ENCODE data around the gene F10.

Gene F10

GRCh38 chr13:113176822-113177221, 54.2 kb downstream of the F10 start:
- H3K4me3 ChIP-seq (replicated peaks; ENCODE audit: low read depth, low read length) = no peak overlapping the region
- H3K36me3 ChIP-seq (ENCODE audit: control insufficient read depth, insufficient read depth, low read length) = peaks cover 22% of the 10 kb centered on the region
- TF ChIP-seq, protein P1, sequence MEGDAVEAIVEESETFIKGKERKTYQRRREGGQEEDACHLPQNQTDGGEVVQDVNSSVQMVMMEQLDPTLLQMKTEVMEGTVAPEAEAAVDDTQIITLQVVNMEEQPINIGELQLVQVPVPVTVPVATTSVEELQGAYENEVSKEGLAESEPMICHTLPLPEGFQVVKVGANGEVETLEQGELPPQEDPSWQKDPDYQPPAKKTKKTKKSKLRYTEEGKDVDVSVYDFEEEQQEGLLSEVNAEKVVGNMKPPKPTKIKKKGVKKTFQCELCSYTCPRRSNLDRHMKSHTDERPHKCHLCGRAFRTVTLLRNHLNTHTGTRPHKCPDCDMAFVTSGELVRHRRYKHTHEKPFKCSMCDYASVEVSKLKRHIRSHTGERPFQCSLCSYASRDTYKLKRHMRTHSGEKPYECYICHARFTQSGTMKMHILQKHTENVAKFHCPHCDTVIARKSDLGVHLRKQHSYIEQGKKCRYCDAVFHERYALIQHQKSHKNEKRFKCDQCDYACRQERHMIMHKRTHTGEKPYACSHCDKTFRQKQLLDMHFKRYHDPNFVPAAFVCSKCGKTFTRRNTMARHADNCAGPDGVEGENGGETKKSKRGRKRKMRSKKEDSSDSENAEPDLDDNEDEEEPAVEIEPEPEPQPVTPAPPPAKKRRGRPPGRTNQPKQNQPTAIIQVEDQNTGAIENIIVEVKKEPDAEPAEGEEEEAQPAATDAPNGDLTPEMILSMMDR (IDR thresholded peaks at IDR 0.05; ENCODE audit: insufficient read depth, low read length, poor library complexity, severe bottlenecking) = no peak
- DNase-seq (ENCODE audit: extremely low read depth, insufficient read length) = no peak
- no peaks in the 10 kb centered on the region for H3K27me3 ChIP-seq (replicated peaks; ENCODE audit: control insufficient read depth, insufficient read depth, low read length)

GRCh38 chr13:113178070-113178895, 55.7 kb downstream of the F10 start:
- Histone ChIP-seq H3K27me3 (replicated peaks; ENCODE audit: control insufficient read depth, insufficient read depth, low read length) (no peaks in the 10 kb centered on the region), H3K36me3 (ENCODE audit: control insufficient read depth, insufficient read depth, low read length) (peaks cover 22% of the 10 kb centered on the region), H3K4me3 (replicated peaks; ENCODE audit: low read depth, low read length) (no peak overlapping the region)
- DNase-seq (ENCODE audit: extremely low read depth, insufficient read length) = no peak
- TF ChIP-seq, protein P1 (IDR thresholded peaks at IDR 0.05; ENCODE audit: insufficient read depth, low read length, poor library complexity, severe bottlenecking) = no peak

DNA sequence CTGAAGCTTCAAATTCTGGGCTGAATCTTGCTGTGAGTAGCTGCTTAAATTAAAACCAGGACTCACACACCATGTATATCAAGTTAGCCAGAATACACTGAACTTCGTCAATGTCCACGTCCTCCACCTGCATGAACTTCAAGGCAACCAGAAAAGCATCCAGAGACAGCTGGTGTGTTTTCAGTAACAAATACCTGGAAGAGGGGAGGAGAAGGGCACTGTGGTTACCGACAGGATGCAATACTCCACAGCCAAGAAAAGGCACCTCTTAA, 56.2 kb downstream of the F10 start:
- TF ChIP-seq, protein P1 (IDR thresholded peaks at IDR 0.05; ENCODE audit: insufficient read depth, low read length, poor library complexity, severe bottlenecking) = no peak
- H3K36me3 ChIP-seq (ENCODE audit: control insufficient read depth, insufficient read depth, low read length) = peaks cover 25% of the 10 kb centered on the region
- DNase-seq (ENCODE audit: extremely low read depth, insufficient read length) = no peak
- no peaks in the 10 kb centered on the region for H3K27me3 ChIP-seq (replicated peaks; ENCODE audit: control insufficient read depth, insufficient read depth, low read length)
- H3K4me3 ChIP-seq (replicated peaks; ENCODE audit: low read depth, low read length) = no peak overlapping the region

- no peak for DNase-seq (ENCODE audit: extremely low read depth, insufficient read length)
- Histone ChIP-seq H3K36me3 (ENCODE audit: control insufficient read depth, insufficient read depth, low read length) (peaks cover 25% of the 10 kb centered on the region), H3K4me3 (replicated peaks; ENCODE audit: low read depth, low read length) (no peak overlapping the region), H3K27me3 (replicated peaks; ENCODE audit: control insufficient read depth, insufficient read depth, low read length) (no peaks in the 10 kb centered on the region)
- TF ChIP-seq, protein P1 (IDR thresholded peaks at IDR 0.05; ENCODE audit: insufficient read depth, low read length, poor library complexity, severe bottlenecking) = no peak
These were observed 57.0 kb downstream of the F10 start for GRCh38 chr13:113179374-113180230.

DNA sequence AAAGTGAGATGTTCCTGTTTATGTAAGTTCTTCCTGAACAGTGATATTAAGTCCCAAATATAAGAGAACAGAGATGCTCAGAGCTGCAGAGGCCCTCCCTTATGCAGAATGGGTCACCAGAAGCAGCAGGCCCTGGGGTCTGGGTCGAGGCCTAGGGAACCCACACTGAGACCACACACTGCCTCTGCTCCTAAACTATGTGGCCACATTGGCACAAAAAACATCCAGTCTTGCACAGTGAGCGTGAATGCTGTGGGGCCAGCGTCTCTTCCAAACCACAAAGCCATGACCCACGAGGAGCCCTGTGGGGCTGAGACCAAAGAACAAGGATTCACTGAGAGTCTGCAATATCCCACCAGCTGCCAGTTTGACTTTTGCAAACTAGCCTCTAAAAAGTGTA, 59.4 kb downstream of the F10 start:
- TF ChIP-seq, protein P1 (IDR thresholded peaks at IDR 0.05; ENCODE audit: insufficient read depth, low read length, poor library complexity, severe bottlenecking) = no peak
- Histone ChIP-seq H3K4me3 (replicated peaks; ENCODE audit: low read depth, low read length) (no peak overlapping the region), H3K36me3 (ENCODE audit: control insufficient read depth, insufficient read depth, low read length) (peaks cover 19% of the 10 kb centered on the region), H3K27me3 (replicated peaks; ENCODE audit: control insufficient read depth, insufficient read depth, low read length) (no peaks in the 10 kb centered on the region)
- DNase-seq (ENCODE audit: extremely low read depth, insufficient read length) = no peak

All from GM06990 (cell line).